ENCODE results near the gene AKR1B1. TPM values are rescaled to one million over a fixed set of nuclear protein-coding genes. Genes with fewer than 3 reads are reported as not detected.

Gene AKR1B1
- total RNA-seq, 4 donors from 2014 or later = 8.6 to 22.4 (median 13.1) TPM

- DNase-seq (ENCODE audit: low spot score in 2 of 2) = no peak
- TF ChIP-seq POLR2A (IDR thresholded peaks at IDR 0.05) = no peak
- TF ChIP-seq CTCF (IDR thresholded peaks at IDR 0.05) = no peak
- no peak overlapping the region for H3K4me3 ChIP-seq (ENCODE audit: low read depth, poor library complexity, severe bottlenecking)
- 90 to 95% methylated on average over 6 of the region's 6 CpGs for WGBS, 2 donors
- intact Hi-C loops (cut with DNase I; ENCODE audit: low total_unique reads) = no loop called here
These were observed 9.6 kb upstream of the AKR1B1 start for GRCh38 chr7:134468475-134468874.

GRCh38 chr7:134468054-134468453 lies 9.2 kb upstream of the AKR1B1 start:
- no peak for DNase-seq (ENCODE audit: low spot score in 2 of 2)
- no peak for TF ChIP-seq CTCF (IDR thresholded peaks at IDR 0.05)
- no peak for TF ChIP-seq POLR2A (IDR thresholded peaks at IDR 0.05)
- intact Hi-C loops (cut with DNase I; ENCODE audit: low total_unique reads) = no loop called here
- H3K4me3 ChIP-seq (ENCODE audit: low read depth, poor library complexity, severe bottlenecking) = no peak overlapping the region
- WGBS, 2 donors = 84 to 89% methylated on average over 6 of the region's 6 CpGs

GRCh38 chr7:134465491-134465890 lies 6.6 kb upstream of the AKR1B1 start:
- intact Hi-C loops (cut with DNase I; ENCODE audit: low total_unique reads) = no loop called here

GRCh38 chr7:134464496-134464895 lies 5.6 kb upstream of the AKR1B1 start:
- no peak overlapping the region for H3K4me3 ChIP-seq (ENCODE audit: low read depth, poor library complexity, severe bottlenecking)
- TF ChIP-seq POLR2A (IDR thresholded peaks at IDR 0.05) (no peak), CTCF (IDR thresholded peaks at IDR 0.05) (no peak)
- DNase-seq (ENCODE audit: low spot score in 2 of 2) = no peak
- intact Hi-C loops (cut with DNase I; ENCODE audit: low total_unique reads) = no loop called here

More at GRCh38 chr7:134465491-134465890, 6.6 kb upstream of the AKR1B1 start:
- DNase-seq (ENCODE audit: low spot score in 2 of 2) = no peak
- WGBS, 2 donors = 80 to 88% methylated on average over 6 of the region's 6 CpGs
- H3K4me3 ChIP-seq (ENCODE audit: low read depth, poor library complexity, severe bottlenecking) = no peak overlapping the region
- TF ChIP-seq POLR2A (IDR thresholded peaks at IDR 0.05) (no peak), CTCF (IDR thresholded peaks at IDR 0.05) (no peak)

DNA sequence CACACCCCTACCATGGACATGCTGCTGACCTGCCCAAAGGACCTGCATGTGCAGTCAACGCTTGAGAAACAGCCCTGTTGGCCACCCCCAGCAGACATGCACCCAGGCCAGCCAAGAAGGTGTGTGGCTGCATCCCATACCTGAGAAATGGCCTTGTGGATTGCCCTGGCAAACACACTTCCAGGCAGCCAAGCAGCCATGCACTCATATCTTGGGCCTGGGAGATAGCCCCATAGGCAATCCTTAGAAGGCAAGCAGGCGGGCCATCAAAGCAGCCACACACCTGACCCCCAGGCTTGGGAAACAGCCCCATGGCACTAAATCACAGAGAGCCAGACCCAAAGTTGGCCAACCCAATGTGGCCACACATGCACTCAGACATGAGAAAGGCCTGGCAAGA lies 4.9 kb upstream of the AKR1B1 start:
- intact Hi-C loops (cut with DNase I; ENCODE audit: low total_unique reads) = no loop called here
- WGBS, 2 donors = 90 to 91% methylated on average over 2 of the region's 2 CpGs
- TF ChIP-seq CTCF (IDR thresholded peaks at IDR 0.05) (no peak), POLR2A (IDR thresholded peaks at IDR 0.05) (no peak)
- no peak overlapping the region for H3K4me3 ChIP-seq (ENCODE audit: low read depth, poor library complexity, severe bottlenecking)
- DNase-seq (ENCODE audit: low spot score in 2 of 2) = no peak

DNA sequence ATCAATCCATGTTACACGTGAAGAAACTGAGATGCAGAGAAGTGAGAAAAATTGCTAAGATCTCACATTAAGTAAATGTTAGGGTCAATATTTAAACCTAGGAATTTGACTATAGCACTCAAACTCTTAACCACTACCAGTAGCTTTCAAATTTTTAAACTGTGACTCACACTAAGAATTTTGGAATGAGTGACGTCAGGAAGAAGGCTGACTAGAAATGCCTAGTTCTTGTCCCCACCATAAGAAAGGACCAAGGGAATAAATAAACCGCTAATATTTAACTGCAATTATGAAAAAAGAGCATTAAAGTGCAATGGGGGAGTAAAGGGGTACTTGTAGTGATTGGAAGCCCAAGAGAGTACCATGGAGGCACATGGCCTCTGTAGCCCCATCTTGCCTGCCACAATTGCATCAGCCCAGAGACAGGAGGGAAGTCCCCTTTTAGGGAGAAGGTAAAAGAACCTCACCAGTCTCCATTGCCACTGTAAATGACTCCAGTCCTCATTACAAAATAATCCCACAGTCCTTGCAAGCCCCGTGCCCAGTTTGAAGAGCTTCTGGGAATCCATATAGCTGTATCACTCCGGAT lies 3.5 kb upstream of the AKR1B1 start:
- intact Hi-C loops (cut with DNase I; ENCODE audit: low total_unique reads) = no loop called here
- no peak for DNase-seq (ENCODE audit: low spot score in 2 of 2)
- TF ChIP-seq CTCF (IDR thresholded peaks at IDR 0.05) (no peak), POLR2A (IDR thresholded peaks at IDR 0.05) (no peak)
- no peak overlapping the region for H3K4me3 ChIP-seq (ENCODE audit: low read depth, poor library complexity, severe bottlenecking)
- 78 to 85% methylated on average over 5 of the region's 5 CpGs for whole genome bisulfite sequencing, 2 donors

Measured in lower leg skin (tissue), 4 donors.